Adrenal gland (tissue), 5 donors: Measurements from ENCODE around the gene MAP7.

Experiments
- CTCF ChIP-seq, 6 experiments: fragments of 450-650 bp in 4 of 6; fragments of 200-600 bp in 2 of 6; sonication (generic) in 1 of 6; IDR thresholded peaks; 1 replicate in 5 of 6; 2 replicates in 1 of 6; pipeline versions ENCODE4 v1.5.1 to v1.8.0; 2016 to 2021; ENCODE audit warnings: antibody characterized with exemption in 6 of 6, mild to moderate bottlenecking in 2 of 6, moderate library complexity in 1 of 6
- POLR2A ChIP-seq, 2 donors: fragments of 450-650 bp; IDR thresholded peaks; one replicate each; pipeline ENCODE4 v1.6.1; 2017; ENCODE audit warnings: antibody characterized with exemption in 2 of 2, mild to moderate bottlenecking in 2 of 2, moderate library complexity in 1 of 2
- donor health status: DM: no; HTN: no; CAD: no.

GRCh38 chr6:136319732-136320131 is 230.5 kb downstream of the MAP7 start:
- TF ChIP-seq CTCF (IDR thresholded peaks at IDR 0.05) (no peak), POLR2A (IDR thresholded peaks at IDR 0.05) (no peak)
